Esophagus squamous epithelium (tissue), 5 donors: ENCODE data around the gene KCNQ1. TPM values are rescaled to one million over a fixed set of nuclear protein-coding genes. Genes with fewer than 3 reads are reported as not detected.
"Not testable (repeated sequence)": the region's sequence is repeated elsewhere in the genome, so short reads cannot be mapped to it uniquely, and the experiment has no call there.

Source experiments
- DNase-seq: peaks from one replicate; lab custom pipeline; 2025; lab: John Stamatoyannopoulos, UW
- H3K27ac ChIP-seq, 4 donors: fragments of 200-600 bp; sonication (generic); one replicate each; pipeline ENCODE4 v1.5.1; 2016 to 2019; ENCODE audit warnings: mild to moderate bottlenecking in 1 of 4
- H3K27me3 ChIP-seq, 4 donors: fragments of 200-600 bp; sonication (generic); 1 replicate in 3 of 4; 2 replicates in 1 of 4; pipeline versions ENCODE4 v1.5.1 to v1.6.0; 2017 to 2021; ENCODE audit warnings: antibody characterized with exemption in 1 of 4
- H3K36me3 ChIP-seq, 3 donors: fragments of 200-600 bp; sonication (generic); one replicate each; pipeline ENCODE4 v1.5.1; 2016 to 2019
- H3K4me1 ChIP-seq, 3 donors: fragments of 200-600 bp; sonication (generic); one replicate each; pipeline ENCODE4 v1.5.1; 2017 to 2019
- H3K4me3 ChIP-seq, 4 donors: fragments of 200-600 bp; sonication (generic); 1 replicate in 3 of 4; 2 replicates in 1 of 4; pipeline ENCODE4 v1.5.1; 2016 to 2019; ENCODE audit warnings: mild to moderate bottlenecking in 2 of 4, moderate library complexity in 1 of 4
- H3K9me3 ChIP-seq, 3 donors: fragments of 200-600 bp; sonication (generic); one replicate each; pipeline ENCODE4 v1.5.1; 2016 to 2019
- POLR2A ChIP-seq, 4 donors: fragments of 450-650 bp; IDR thresholded peaks; one replicate each; pipeline ENCODE4 v1.6.1; 2017; ENCODE audit warnings: antibody characterized with exemption in 4 of 4, mild to moderate bottlenecking in 4 of 4, moderate library complexity in 3 of 4
- WGBS, 2 donors: methylation state at CpG; one replicate each; pipeline ENCODE4 v1.1.5; 2018; 5-methylcytosine and 5-hydroxymethylcytosine counted together
- intact Hi-C: fragments of 100-400 bp; cut with DNase I; formaldehyde crosslinking; loops from one replicate; pipeline ENCODE4 v1.15.0; 2022
- total RNA-seq, 4 donors: library from RNA; depleted of rRNA; stranded (reverse); fragments of >200 nt; gene quantifications; one replicate each; pipeline ENCODE4 v1.1.0, GENCODE V29; 2016
- TF ChIP-seq, protein P1 (sequence below), 6 experiments: fragments of 450-650 bp in 4 of 6; fragments of 200-600 bp in 2 of 6; sonication (generic) in 2 of 6; IDR thresholded peaks; one replicate each; pipeline ENCODE4 v1.5.1; 2016 to 2019; ENCODE audit warnings: antibody characterized with exemption in 6 of 6, mild to moderate bottlenecking in 4 of 6, moderate library complexity in 4 of 6
- donor health status: DM: yes; HTN: yes; CAD: no.

Gene KCNQ1
- total RNA-seq, 4 donors from 2014 or later = 0.61 to 3.1 (median 0.72) TPM

GRCh38 chr11:2477254-2477653 is 32.4 kb downstream of the KCNQ1 start:
- TF ChIP-seq, protein P1, sequence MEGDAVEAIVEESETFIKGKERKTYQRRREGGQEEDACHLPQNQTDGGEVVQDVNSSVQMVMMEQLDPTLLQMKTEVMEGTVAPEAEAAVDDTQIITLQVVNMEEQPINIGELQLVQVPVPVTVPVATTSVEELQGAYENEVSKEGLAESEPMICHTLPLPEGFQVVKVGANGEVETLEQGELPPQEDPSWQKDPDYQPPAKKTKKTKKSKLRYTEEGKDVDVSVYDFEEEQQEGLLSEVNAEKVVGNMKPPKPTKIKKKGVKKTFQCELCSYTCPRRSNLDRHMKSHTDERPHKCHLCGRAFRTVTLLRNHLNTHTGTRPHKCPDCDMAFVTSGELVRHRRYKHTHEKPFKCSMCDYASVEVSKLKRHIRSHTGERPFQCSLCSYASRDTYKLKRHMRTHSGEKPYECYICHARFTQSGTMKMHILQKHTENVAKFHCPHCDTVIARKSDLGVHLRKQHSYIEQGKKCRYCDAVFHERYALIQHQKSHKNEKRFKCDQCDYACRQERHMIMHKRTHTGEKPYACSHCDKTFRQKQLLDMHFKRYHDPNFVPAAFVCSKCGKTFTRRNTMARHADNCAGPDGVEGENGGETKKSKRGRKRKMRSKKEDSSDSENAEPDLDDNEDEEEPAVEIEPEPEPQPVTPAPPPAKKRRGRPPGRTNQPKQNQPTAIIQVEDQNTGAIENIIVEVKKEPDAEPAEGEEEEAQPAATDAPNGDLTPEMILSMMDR (IDR thresholded peaks at IDR 0.05) = no peak
- Histone ChIP-seq H3K36me3 (no peaks in the 10 kb centered on the region), H3K4me1 (peaks cover 0 to 17% (median 0%) of the 10 kb centered on the region in 3 donors), H3K27ac (no peak overlapping the region), H3K27me3 (peaks cover 0 to 2% (median 0%) of the 10 kb centered on the region in 4 donors), H3K9me3 (peaks cover 0 to 9% (median 7%) of the 10 kb centered on the region in 3 donors), H3K4me3 (no peak overlapping the region)
- no peak for DNase-seq
- intact Hi-C loops = no loop called here
- 52 to 74% methylated on average over 3 of the region's 3 CpGs for WGBS, 2 donors

DNA sequence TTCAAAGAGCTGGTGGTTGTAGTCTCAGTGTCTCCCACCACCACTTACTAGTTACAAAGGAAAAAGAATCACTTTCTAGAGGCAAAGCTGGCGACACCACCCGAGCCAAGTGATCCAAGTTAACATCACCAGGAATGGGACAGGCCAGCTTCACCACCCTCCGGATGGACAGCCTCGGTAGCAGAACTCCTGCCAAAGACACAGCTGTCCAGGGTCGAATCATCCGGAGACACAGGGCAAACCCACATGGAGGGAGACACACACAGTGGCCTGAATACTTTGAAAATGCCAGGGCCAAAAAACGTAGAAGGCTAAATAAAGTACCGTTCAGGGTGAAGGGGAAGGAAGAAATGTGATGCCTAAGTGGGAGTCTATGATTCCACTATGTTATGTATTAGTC is 33.1 kb downstream of the KCNQ1 start:
- H3K4me1 ChIP-seq = peaks cover 0 to 17% (median 0%) of the 10 kb centered on the region in 3 donors
- 79 to 87% methylated on average over 8 of the region's 8 CpGs for WGBS, 2 donors
- no peak for TF ChIP-seq POLR2A (IDR thresholded peaks at IDR 0.05)
- TF ChIP-seq, protein P1 (IDR thresholded peaks at IDR 0.05) = no peak
- H3K27me3 ChIP-seq = peaks cover 0 to 9% (median 0%) of the 10 kb centered on the region in 4 donors
- H3K36me3 ChIP-seq = no peaks in the 10 kb centered on the region
- H3K4me3 ChIP-seq = no peak overlapping the region
- intact Hi-C loops = no loop called here
- H3K27ac ChIP-seq = no peak overlapping the region
- DNase-seq = no peak
- peaks cover 0 to 9% (median 7%) of the 10 kb centered on the region in 3 donors for H3K9me3 ChIP-seq

DNA sequence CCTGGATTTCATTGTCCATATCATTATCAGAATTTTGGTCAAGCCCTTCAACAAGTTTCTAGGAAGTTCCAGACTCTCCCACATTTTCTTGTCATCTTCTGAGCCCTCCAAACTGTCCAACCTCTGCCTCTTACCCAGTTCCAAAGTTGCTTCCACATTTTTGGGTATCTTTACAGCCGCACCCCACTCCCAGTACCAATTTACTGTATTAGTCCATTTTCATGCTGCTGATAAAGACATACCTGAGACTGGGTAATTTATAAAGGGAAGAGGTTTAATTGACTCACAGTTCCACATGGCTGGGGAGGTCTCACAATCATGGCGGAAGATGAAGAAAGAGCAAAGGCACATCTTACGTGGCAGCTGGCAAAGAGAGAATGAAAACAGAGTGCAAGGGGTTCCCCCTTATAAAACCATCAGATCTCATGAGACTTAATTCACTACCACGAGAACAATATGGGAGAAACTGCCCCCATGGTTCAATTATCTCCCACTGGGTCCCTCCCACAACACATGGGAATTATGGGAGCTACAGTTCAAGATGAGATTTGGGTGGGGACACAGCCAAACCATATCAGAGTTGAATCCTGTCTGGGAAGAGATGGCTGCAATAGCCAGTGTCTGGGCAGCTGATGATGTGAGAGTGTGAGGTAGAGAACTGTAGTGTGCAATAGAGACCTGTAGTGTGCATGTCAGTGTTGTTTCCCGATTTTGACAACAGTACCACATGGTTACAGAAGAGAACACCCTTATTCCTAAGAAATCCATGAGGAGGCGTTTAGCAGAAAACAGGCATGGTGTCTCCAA is 35.5 kb downstream of the KCNQ1 start:
- intact Hi-C loops = not testable (repeated sequence)
- H3K27me3 ChIP-seq = peaks cover 0 to 27% (median 0%) of the 10 kb centered on the region in 4 donors

GRCh38 chr11:2480874-2481220 is 36.0 kb downstream of the KCNQ1 start:
- peak overlapping the region in 2 of 4 donors; percentile 45 to 54 for H3K27ac ChIP-seq
- DNase-seq = no peak
- peaks cover 0 to 9% (median 7%) of the 10 kb centered on the region in 3 donors for H3K9me3 ChIP-seq
- H3K27me3 ChIP-seq = peaks cover 0 to 27% (median 0%) of the 10 kb centered on the region in 4 donors
- H3K4me1 ChIP-seq = peaks cover 0 to 17% (median 0%) of the 10 kb centered on the region in 3 donors
- no peaks in the 10 kb centered on the region for H3K36me3 ChIP-seq
- TF ChIP-seq POLR2A (IDR thresholded peaks at IDR 0.05) = no peak
- TF ChIP-seq, protein P1 (IDR thresholded peaks at IDR 0.05) = no peak
- WGBS, 2 donors = 11 to 32% methylated on average over 7 of the region's 7 CpGs
- H3K4me3 ChIP-seq = peak overlapping the region in 1 of 4 donors; percentile 4
- intact Hi-C loops = no loop called here

More for the DNA sequence above, 35.5 kb downstream of the KCNQ1 start:
- DNase-seq, H3K36me3 ChIP-seq, H3K9me3 ChIP-seq: not testable (repeated sequence)
- peak overlapping the region in 1 of 4 donors; percentile 4 for H3K4me3 ChIP-seq
- H3K27ac ChIP-seq = peak overlapping the region in 2 of 4 donors; percentile 45 to 54
- peaks cover 0 to 17% (median 0%) of the 10 kb centered on the region in 3 donors for H3K4me1 ChIP-seq
- WGBS, 2 donors = 53 to 59% methylated on average over 6 of the region's 6 CpGs

- H3K36me3 ChIP-seq = no peaks in the 10 kb centered on the region
- peaks cover 0 to 9% (median 7%) of the 10 kb centered on the region in 3 donors for H3K9me3 ChIP-seq
- intact Hi-C loops = no loop called here
- peaks cover 0 to 28% (median 0%) of the 10 kb centered on the region in 4 donors for H3K27me3 ChIP-seq
- peaks cover 0 to 17% (median 0%) of the 10 kb centered on the region in 3 donors for H3K4me1 ChIP-seq
- no peak overlapping the region for H3K4me3 ChIP-seq
- no peak for DNase-seq
- TF ChIP-seq, protein P1 (IDR thresholded peaks at IDR 0.05) = no peak
- TF ChIP-seq POLR2A (IDR thresholded peaks at IDR 0.05) = no peak
- WGBS, 2 donors = 35 to 46% methylated on average over 14 of the region's 14 CpGs
- peak overlapping the region in 2 of 4 donors; percentile 45 to 54 for H3K27ac ChIP-seq
Measured at GRCh38 chr11:2481253-2481652, 36.4 kb downstream of the KCNQ1 start.
